HG03280 (cell line): ENCODE results near the gene ELAVL2.

Experiments used
- ATAC-seq: cut with Tn5 transposase; IDR thresholded peaks from one replicate; pipeline ENCODE4 v1.9.1; 2021; ENCODE audit warnings: mild to moderate bottlenecking, moderate library complexity; ENCODE audit not compliant: unreplicated experiment

The ELAVL2 gene

DNA sequence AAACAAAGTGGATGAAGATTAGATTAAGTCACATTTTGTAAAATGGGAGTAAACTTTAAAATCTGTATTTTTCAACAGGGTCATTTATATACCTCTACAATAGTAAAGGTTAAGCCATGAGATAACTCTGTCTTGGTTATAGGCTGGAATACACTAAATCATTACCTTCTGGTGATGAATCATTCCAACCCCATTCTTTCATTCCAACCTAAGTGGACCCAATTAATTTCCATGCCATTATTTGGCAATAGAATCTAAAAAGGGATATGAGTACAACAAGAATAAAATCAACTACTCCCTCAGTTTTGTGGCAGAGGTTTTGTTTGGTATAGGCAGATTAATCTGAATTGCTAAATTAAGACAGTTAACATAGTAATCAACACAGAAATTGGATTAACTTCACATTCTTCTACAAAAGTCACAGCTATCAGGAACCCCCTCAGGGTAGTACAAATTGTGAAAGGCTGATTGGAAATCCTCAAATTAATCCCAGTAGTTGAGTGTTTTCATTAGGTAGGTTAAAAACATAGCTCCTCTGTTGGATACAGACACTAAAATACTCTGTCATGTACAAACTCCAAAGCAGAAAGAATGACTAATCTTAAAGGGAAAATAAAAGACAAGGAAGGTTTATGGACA, 54.2 kb downstream of the ELAVL2 start:
- no peak for ATAC-seq

DNA sequence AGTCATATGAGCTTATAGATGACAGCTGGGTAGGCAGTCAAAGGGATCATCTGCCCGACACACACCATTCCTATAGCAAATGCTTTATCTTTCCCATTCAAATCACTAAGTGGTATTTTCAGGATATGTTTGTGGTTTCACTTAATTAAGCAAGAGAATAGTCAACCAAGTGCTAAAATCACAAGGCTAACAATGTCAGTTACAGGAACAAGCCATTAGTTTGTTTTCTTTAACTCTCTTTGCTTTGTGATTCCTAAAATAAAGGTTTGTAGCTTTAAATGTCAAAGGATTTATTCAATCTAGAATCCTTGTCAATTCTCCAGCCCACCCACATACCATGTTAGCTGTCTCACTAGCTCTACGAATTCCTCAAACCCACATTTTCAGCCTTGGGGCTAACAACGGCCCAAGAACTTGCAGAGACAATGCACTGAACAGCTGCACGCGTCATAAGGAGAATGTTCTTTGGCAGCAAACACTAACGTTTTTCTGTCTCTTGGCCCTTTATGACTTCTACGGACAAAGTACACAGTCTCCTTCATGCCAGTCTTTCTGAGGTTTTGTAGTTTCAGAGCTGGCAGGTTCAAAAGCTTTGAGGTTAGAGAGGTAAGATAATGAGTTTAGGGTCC, 56.6 kb downstream of the ELAVL2 start:
- ATAC-seq, result no peak

DNA sequence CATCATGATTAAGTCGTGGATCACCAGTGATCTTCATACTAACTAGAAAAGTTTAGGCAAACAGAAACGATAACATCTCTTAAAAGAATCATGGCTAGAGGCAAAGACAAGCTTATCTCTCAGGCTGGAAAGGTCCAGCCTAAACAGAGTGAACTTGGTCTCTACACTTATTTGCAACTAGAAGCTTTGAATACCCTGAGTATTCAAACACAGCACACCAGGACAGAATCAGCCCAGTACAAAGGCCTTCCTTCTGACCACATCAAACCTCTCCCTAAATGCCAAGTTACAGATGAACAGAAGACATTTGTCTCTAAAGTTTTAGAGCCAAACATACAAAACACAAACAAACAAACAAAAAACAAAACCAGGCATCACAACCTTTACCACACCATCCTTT, 57.2 kb downstream of the ELAVL2 start:
- ATAC-seq, result no peak

DNA sequence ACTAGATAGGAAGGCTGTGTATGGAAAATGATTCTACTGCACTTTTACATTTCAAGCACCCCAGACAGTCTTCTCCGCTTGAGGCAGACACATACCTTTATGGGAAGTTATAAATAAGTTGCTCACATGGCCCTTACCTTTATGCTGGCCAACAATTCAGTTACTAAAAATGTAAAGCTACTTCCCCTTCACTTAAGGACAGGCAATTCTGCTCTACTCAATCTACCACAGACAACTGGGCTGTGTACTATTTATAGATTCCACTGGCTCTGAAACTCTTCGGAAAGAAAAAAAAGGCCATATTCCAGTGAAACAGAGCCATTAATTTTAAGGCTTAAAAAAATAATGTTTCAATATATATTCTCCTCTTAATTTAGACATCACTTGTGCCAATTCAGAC, 59.4 kb downstream of the ELAVL2 start:
- ATAC-seq, result no peak

DNA sequence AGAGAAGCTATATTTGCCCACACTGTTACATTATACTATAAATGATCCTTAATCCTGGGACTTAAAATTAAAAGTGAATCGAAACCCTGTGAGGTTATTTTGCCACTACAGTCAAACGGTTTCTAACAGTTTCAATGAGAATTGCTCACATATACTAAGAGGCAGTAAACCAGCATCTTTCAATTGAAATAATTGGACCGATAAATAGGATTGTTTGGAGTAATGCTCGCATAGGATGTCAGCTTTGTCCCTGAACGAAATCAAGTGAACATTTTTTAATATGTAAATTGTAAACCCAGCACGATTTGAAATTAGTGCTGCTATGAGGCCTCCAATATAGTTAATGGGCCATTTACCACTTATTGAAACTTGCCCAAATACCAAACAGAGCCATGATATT, 60.5 kb downstream of the ELAVL2 start:
- no peak for ATAC-seq

DNA sequence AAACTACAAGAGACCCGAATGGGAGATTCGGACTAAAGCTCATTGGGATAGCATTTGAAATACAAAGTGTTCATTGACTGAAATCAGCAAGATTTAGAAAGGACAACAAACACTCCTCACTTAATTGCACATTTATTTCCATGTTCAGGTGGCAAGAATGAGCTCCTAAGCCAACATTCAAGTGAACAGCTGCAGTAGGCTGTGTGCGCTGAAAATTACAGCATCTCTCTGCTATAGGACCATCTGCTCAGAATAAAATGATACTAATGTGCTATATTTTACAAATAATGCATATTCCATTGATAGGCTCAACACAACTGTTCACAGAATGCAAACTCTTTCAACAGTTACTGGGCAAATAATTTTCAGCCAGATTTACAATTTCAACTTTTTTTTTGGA, 61.8 kb downstream of the ELAVL2 start:
- ATAC-seq, result no peak

DNA sequence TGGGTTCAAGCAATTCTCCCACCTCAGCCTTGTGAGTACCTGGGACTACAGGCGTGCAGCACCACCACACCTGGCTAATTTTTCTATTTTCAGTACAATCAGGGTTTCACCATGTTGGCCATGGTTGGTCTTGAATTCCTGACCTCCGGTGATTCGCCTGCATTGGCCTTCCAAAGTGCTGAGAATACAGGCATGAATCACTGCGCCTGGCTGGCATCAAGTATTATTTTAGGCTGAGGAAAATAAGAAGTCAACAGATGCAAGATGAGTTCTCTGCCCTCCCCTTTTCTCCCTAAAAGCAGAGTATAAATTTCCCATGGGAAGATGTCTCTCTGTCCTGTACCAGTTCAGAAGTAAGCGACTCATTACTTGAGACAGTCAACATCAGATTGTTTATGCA, 71.5 kb downstream of the ELAVL2 start:
- no peak for ATAC-seq

DNA sequence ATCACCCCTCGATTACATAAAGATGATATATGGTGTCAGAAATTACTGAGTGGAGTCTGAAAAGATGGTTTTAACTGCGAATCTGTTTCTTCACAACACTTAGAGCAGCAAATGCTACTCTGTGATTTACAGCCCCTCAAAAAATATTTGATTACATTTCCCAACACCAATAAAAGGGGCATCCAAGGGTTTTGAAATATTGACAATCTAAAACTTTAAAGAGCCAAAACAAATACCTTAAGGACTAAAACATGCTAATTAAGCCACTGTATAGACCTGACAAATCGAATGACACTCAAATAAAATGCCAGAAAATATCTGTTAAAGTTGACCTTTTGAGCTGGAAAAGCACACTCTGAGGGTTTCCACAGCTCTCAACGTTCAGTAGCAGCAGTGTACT, 73.2 kb downstream of the ELAVL2 start:
- ATAC-seq, result no peak

DNA sequence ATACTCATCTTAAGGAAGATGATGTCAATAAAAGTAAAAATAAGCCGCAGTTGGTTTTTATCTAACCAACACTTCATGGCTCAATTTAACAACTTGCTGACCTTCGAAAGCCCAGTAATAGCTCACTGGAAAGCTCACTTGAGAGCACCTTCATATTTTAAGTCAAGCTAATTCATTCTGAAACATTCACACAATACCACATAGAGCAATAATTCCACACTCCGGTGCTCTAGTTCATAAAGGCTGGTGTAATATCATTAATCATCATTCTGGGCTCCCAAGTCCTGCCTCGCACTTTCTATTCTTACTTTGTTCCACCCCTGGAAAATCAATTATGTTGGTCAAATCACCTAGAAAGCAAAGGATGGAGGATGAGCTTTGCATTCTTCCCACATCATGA, 74.4 kb downstream of the ELAVL2 start:
- ATAC-seq, result no peak

DNA sequence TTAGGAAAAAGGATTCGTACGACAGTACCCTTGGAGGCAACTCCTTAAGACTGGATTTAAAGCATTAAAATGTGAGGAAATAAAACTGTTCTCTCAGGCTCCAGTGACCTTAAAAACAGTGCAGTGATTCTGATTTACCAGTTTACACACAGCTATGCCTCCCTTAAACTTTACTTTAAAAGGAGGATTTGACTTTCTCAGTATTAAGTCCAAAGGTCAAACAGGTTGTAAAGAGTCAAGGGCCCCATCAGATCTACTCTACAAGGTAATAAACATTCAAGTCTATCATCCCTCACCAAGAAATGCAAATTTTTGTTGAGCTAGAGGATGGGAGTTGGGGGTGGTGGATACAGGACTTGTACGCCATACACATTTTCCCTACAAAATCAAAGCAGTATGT, 75.2 kb downstream of the ELAVL2 start:
- no peak for ATAC-seq

DNA sequence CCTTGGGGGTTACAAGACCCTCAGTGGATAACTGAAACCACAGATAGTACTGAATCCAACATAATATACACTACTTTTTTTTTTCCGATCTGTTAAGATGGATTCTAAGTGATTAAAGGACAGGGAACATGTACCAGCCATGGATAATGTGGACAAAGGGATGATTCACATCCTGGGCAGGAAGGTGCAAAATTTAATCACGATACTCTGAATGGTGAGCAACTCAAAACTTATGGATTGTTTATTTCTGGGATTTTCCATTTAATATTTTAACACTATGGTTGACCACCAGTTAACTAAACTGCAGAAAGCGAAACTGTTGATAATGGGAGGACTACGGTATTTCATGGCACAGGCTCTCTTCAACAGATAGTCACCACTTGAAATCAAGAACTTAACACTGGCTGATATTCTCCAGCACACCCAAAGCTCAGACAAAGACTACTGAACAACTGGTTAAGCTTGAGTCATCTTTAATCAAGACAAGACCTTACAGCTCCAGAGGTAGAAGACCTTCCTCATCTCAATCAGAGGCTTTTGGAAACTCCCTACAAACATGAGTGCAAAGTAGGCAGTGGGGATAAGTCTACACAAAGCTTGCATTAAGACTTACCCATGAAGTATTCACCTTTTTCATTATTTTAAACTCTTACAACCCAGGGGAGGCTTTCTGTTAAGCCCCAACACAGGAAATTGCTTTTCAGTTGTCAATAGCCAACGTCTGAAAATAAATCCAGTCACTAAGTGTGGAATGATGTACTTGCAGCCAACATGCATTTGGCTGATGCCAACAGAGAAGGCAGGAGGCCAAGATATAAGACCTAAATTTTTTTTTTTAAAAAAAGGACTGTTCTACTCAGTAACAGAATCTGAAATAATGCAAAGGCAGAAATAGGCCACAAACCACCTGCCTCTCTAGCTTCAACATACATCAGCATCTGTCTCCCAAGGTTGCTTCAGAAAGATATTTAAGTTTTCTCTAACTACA, 78.7 kb downstream of the ELAVL2 start:
- no peak for ATAC-seq

DNA sequence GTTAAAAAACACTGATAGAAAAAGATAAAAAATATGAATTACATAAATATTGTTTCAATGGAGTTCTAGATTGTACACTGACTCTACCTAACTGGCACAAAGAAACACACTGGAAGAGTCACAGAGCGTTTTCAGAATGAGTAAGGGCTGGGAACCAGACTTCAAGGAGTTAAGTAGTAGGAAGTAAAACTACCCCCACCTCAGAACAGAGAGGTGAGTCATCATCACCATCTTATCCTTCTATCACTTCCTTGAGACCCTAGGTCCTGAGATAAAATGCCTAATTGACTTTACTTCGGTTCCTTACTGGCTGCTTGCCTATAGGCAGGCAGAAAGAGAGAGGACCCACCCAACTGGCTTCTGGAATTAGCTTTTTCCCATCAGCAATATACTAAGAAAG, 79.7 kb downstream of the ELAVL2 start:
- no peak for ATAC-seq

DNA sequence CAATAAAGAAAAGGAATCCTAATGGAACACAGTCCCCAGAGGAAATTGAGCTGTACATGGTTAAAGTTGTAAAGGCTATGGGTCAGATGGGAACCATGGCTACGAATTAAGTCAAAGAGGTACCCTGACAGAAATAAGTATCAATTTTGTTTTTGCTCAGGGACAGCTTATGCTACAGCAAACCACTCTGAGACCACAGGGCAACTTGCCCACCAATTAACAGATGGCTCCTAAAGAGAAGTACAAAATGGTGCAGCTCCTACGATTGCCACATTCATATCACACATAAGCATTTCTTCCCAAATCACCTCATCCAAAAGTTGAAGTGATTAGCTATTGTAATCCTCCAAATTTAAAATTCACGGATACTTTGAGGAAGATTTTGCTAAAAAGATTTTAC, 83.0 kb downstream of the ELAVL2 start:
- ATAC-seq, result no peak

DNA sequence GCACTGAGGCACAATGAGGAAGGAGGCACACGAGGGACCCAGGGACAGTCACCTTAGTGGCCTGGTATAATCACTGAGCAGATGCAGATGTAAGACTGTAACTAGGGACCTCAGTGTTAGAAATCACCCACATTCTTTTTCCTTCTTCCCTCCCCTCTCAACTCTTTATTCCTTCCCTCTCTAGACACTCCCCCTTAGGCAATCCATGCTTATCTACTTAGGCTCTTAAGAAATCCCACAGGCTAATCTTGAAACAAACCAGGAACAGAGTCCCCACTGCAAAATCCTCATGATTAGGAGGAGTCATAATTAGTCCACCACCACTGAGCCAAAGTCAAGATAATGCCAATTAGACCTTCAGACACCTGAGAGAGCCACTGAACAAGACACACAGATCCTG, 84.7 kb downstream of the ELAVL2 start:
- no peak for ATAC-seq

DNA sequence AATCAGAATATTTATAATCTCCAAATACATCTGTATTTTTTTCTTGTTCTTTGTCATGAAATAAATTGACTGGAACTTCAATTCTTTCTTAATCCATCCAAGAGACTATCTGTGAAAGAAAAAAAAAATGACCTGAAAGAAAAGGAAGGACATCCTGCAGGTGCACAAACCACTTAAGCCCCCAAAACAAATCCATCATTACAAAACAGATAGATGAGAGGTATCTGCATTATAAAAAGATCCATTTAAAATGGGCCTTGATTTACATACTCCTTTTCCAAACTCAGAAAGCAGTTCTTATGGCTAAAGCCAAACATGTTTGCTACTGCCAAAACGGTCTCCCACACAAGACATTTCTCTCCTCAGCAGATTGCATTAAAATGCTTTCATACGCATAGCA, 85.5 kb downstream of the ELAVL2 start:
- ATAC-seq, result no peak

DNA sequence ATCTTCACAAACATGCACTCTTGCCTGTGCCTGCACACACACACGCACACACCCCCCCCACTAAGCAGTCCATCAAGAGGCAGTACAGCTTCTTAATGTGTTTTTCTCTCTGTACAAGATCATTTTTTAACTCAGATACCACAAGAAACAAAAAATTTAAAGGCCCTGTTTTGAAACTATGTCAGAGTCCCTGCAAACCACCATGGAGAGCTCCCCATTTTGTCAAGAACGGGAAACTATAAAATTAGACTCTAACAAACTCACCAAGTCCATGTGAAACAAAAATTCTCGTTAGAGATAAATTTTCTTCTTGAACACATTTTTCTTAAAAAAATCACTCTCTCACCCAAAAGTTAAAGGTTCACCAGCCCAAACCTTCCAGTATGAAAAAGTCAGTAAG, 86.3 kb downstream of the ELAVL2 start:
- ATAC-seq, result no peak

DNA sequence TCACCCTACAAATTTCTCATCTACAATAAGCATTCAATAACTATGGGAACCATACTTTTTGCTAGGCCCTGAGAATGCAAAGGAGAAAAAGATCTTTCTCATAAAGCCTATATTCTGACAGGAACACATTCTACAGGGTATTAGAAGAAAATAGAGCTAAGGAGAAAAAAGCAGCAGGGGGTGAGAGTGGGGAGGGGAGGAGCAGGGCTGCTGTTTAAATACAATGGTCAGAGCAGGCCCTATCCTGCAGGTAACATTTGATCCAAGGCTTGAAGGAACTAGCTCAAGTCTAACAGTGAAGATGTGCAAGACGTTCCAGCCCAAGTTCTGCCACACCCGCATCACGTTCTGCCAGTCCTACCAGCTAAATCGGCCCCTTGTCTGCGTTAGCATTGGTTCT, 89.7 kb downstream of the ELAVL2 start:
- ATAC-seq, result no peak

DNA sequence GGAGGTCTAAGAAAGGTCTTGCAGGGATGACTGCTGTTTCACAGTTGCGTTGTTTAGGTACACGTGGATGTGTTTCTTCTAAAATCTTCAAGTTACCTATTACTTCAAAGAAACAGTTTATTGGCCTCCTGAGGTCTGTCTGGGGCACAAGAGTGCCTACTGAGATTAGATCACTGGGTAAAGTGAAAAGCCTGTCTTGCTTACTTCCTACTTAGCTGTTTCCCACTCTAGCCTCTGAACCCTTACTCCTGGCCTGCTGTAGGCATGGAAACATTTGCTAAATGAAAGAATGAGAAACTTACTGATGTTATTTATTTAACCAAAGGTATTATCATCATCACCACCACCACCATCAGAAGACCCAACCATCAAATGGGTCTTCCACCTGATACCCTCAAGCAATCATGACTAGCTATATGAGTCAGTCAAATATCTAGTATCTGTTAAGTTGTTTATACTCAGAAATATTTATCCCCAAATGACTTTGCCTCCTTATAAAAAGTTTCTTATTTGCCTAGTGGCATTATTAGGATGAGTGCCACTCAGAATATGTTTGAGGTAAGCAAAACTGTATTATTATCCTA, 92.5 kb downstream of the ELAVL2 start:
- no peak for ATAC-seq

DNA sequence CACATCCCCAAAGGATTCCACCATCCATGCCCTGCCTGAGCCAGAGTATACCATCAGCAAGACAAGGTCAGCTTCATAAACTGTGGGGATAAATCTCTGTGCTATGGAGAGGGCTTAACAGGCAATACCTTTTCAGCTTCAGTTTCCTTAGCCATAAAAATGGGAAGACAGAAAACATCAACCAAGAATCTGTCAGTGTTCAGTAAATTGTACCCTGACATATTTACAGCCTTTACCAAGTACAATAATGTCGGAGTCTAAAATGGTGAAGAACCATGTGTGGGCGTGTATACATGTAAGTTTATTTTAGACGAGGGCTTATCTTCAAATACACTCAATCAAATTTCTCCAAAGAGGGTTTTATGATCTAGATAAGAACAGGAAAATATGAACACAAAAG, 94.7 kb downstream of the ELAVL2 start:
- no peak for ATAC-seq

DNA sequence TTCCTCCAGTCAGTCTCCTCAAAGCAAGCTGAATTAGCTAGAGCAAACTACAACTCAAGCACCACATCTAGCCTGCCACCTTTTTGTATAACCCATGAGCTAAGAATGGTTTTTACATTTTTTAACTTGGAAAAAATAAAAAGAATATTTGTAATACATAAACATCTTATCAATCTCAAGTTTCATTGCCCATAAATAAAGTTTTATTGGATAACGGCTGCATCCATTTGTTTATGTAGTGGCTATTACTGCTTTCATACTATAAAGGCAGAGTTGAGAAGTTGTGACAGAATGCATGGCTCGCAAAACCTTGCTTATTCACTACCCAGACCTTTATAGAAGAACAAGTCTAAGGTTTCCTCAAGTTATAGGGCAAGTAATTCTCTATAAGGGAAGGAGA, 95.7 kb downstream of the ELAVL2 start:
- no peak for ATAC-seq

DNA sequence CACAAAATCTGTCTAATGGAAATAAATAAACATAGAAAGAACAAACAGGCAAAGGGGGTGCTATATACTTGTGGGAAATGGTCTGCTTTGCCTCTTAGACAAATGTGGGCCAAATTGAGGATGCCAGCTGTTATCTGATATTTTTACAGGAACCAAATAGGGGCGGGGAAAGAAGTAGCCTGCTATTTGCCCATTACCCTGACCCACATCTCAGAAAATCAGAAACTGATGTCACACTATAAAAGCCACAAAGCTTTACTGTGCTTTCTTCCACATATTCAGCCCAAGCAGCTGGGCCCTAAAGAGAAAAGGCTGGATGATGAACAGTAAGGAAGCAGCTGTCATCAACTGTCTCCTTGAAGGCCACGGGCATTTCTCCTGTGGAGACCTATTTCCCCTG, 97.3 kb downstream of the ELAVL2 start:
- no peak for ATAC-seq
